ENCODE data around the gene CFAP74. TPM values are rescaled to one million over a fixed set of nuclear protein-coding genes. Genes with fewer than 3 reads are reported as not detected.

The CFAP74 gene
- total RNA-seq, 1 experiment from 2014 or later: 0.28 TPM

DNA sequence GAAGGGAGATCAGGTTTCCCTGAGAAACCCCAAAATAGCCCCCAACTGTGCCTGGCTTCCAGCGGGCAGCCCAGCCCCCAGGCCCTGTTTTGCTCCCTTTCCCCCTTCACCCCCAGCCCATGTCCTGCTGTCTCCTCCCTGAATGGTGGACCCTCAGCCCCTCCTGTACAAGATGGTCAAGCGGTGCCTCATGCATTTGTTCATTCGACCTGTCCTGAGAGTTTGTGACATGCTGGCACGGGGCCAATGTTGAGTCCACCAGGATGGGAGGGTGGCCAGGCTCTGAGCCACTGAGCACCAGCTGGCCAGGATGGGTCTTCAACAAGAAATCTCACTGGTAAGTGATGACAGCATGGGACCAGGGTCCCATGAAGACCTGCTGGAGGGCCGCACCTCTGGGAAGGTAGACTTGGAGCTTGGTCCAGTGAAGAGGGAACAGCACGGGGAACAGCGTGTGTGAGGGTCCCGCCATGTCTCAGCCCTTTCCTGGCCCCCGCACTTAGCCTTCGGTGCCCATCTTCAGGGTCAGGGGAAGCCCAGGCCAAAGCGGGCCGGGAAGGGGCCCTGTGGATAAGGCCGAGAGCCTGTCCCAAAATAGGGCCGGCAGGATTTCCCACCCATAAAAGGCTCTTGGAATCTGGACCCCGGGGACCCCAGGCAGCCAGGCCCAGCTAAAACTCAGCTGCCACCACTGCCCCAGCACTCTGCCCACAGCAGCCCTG lies 88.5 kb downstream of the CFAP74 start, which contains the start of gene CALML6:
Gene CALML6, plus strand, starts transcription at position 290 of the 722 bp plus-strand sequence. Its CDS starts 21 bp downstream, at position 311.
- Histone ChIP-seq H2BK12ac (ENCODE audit: insufficient read length, low read depth, low read length) (no peak within 1 kb of the TSS), H2BK20ac (ENCODE audit: low read depth, low read length, poor library complexity, severe bottlenecking) (no peak within 1 kb of the TSS), H3K23ac (ENCODE audit: insufficient read length, low read depth, low read length) (no peak within 1 kb of the TSS), H3K9ac (ENCODE audit: extremely low read depth, insufficient read length, low read length) (no peak within 1 kb of the TSS), H2BK5ac (ENCODE audit: insufficient read length, low read length) (no peak within 1 kb of the TSS), H3K79me2 (ENCODE audit: insufficient read depth, low read length) (no peaks in the 10 kb centered on the region), H3K56ac (ENCODE audit: insufficient read length, low read depth, low read length) (no peak within 1 kb of the TSS), H4K20me1 (ENCODE audit: control insufficient read depth, insufficient read depth, insufficient read length) (no peaks in the 10 kb centered on the region), H3K27ac (ENCODE audit: insufficient read length, low read depth, low read length) (no peak within 1 kb of the TSS), H3K4ac (ENCODE audit: low read depth, low read length) (no peak within 1 kb of the TSS), H3K4me1 (ENCODE audit: insufficient read depth, low read length) (no peaks in the 10 kb centered on the region), H2AFZ (ENCODE audit: low read length) (no peak within 1 kb of the TSS), H3K79me1 (ENCODE audit: insufficient read depth, low read depth, low read length, poor library complexity, severe bottlenecking) (no peaks in the 10 kb centered on the region), H4K91ac (ENCODE audit: insufficient read length, low read depth, low read length) (no peak within 1 kb of the TSS), H3T11ph (ENCODE audit: low read length) (no peak within 1 kb of the TSS), H2AK5ac (ENCODE audit: insufficient read length, low read length) (no peak within 1 kb of the TSS), H3K18ac (ENCODE audit: insufficient read length, low read depth, low read length) (no peak within 1 kb of the TSS), H3K14ac (ENCODE audit: insufficient read depth, low read length) (peak within 1 kb of the TSS; percentile 23; the same call in 1 of the 2 replicates), H4K5ac (ENCODE audit: insufficient read length, low read depth, low read length) (no peak within 1 kb of the TSS), H4K8ac (replicated peaks; ENCODE audit: insufficient read length, low read depth, low read length) (no peak within 1 kb of the TSS), H3K9me3 (ENCODE audit: control insufficient read depth, low read depth, low read length) (no peaks in the 10 kb centered on the region), H3K27me3 (ENCODE audit: insufficient read depth, low read length) (no peaks in the 10 kb centered on the region), H3K23me2 (ENCODE audit: insufficient read length, low read depth, low read length, poor library complexity, severe bottlenecking) (no peaks in the 10 kb centered on the region), H2BK120ac (ENCODE audit: low read depth, low read length, poor library complexity, severe bottlenecking) (no peak within 1 kb of the TSS), H2BK15ac (ENCODE audit: low read depth, low read length) (no peak within 1 kb of the TSS), H3K4me2 (ENCODE audit: insufficient read depth, insufficient read length, low read length) (no peak within 1 kb of the TSS)
- TF ChIP-seq, protein P1, sequence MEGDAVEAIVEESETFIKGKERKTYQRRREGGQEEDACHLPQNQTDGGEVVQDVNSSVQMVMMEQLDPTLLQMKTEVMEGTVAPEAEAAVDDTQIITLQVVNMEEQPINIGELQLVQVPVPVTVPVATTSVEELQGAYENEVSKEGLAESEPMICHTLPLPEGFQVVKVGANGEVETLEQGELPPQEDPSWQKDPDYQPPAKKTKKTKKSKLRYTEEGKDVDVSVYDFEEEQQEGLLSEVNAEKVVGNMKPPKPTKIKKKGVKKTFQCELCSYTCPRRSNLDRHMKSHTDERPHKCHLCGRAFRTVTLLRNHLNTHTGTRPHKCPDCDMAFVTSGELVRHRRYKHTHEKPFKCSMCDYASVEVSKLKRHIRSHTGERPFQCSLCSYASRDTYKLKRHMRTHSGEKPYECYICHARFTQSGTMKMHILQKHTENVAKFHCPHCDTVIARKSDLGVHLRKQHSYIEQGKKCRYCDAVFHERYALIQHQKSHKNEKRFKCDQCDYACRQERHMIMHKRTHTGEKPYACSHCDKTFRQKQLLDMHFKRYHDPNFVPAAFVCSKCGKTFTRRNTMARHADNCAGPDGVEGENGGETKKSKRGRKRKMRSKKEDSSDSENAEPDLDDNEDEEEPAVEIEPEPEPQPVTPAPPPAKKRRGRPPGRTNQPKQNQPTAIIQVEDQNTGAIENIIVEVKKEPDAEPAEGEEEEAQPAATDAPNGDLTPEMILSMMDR (conservative IDR thresholded peaks at IDR 0.05): no peak
- Mint-ChIP-seq H3K27me3 (ENCODE audit: low read depth) (no peaks in the 10 kb centered on the region; the same call in none of the 2 replicates), H3K4me3 (no peak within 1 kb of the TSS), H3K36me3 (ENCODE audit: insufficient read depth in 1 of 3, low read depth in 3 of 3) (no peaks in the 10 kb centered on the region; a peak in 1 of 7 replicates), H3K4me1 (peaks cover 9 to 32% of the 10 kb centered on the region in 2 experiments), H3K27ac (peak within 1 kb of the TSS in 2 of 3 experiments; percentile 27 to 67; a peak in 1 of 7 replicates), H3K9me3 (no peaks in the 10 kb centered on the region)
- WGBS (ENCODE audit: extremely low coverage, insufficient read length, low lambda C conversion rate): no CpG with 5 or more reads among the region's 15 CpGs
- peak; percentile 24 for DNase-seq
